SK-N-SH (cell line): ENCODE measurements around the gene ATAD1. TPM values are rescaled to one million over a fixed set of nuclear protein-coding genes. Genes with fewer than 3 reads are reported as not detected.

Experiments
- CTCF ChIA-PET: fragments of 300-600, 350-600 bp; formaldehyde crosslinking; extraction: SDS; loops from one replicate; lab custom pipeline; 2021; lab: Yijun Ruan, JAX
- POLR2A ChIA-PET: fragments of 350-600 bp; sonication (Branson Sonifier 250); formaldehyde crosslinking; extraction: SDS; loops from one replicate; lab custom pipeline; 2020; ENCODE audit warnings: antibody characterized with exemption, inconsistent platforms; lab: Yijun Ruan, JAX
- DNase-seq: peaks from one replicate; pipeline ENCODE4 v3.0.0; 2012
- H2AFZ ChIP-seq: fragments of 200-600 bp; sonication (generic); 2 replicates; pipeline ENCODE4 v1.8.1; 2016; ENCODE audit warnings: antibody characterized with exemption, mild to moderate bottlenecking, low read depth
- H3F3A ChIP-seq: fragments of 200-600 bp; sonication (generic); replicated peaks from 2 replicates; pipeline ENCODE3; 2016; ENCODE audit warnings: antibody characterized with exemption, mild to moderate bottlenecking; ENCODE audit not compliant: insufficient read depth
- H3K27ac ChIP-seq, 2 experiments: fragments of 200-500 bp in 1 of 2; fragments of 200-600 bp in 1 of 2; sonication (Bioruptor generic) in 1 of 2; sonication (generic), shearing (Covaris generic) in 1 of 2; 2 replicates each; pipeline versions ENCODE4 v1.5.1 to v1.6.1; 2014 to 2016; ENCODE audit warnings: low read depth in 2 of 2, inconsistent platforms in 1 of 2, low read length in 1 of 2, mild to moderate bottlenecking in 1 of 2, mixed read lengths in 1 of 2
- H3K27me3 ChIP-seq: fragments of 200-600 bp; sonication (generic), shearing (Covaris generic); 2 replicates; pipeline ENCODE4 v1.6.1; 2016; ENCODE audit warnings: mixed run types; ENCODE audit not compliant: insufficient read depth
- H3K36me3 ChIP-seq, 2 experiments: fragments of 200-500 bp in 1 of 2; fragments of 200-600 bp in 1 of 2; sonication (Bioruptor generic) in 1 of 2; sonication (generic) in 1 of 2; replicated peaks in 1 of 2; 2 replicates each; pipeline versions ENCODE3 to v1.5.1; 2014 to 2016; ENCODE audit warnings: low read length in 1 of 2, mild to moderate bottlenecking in 1 of 2; ENCODE audit not compliant: insufficient read depth in 2 of 2, control insufficient read depth in 1 of 2
- H3K4me1 ChIP-seq, 2 experiments: fragments of 200-500 bp in 1 of 2; fragments of 200-600 bp in 1 of 2; sonication (Bioruptor generic) in 1 of 2; sonication (generic), shearing (Covaris generic) in 1 of 2; 2 replicates each; pipeline versions ENCODE4 v1.5.1 to v1.6.1; 2014 to 2016; ENCODE audit warnings: low read depth in 1 of 2, low read length in 1 of 2, mixed run types in 1 of 2; ENCODE audit not compliant: insufficient read depth in 2 of 2, control insufficient read depth in 1 of 2
- H3K4me2 ChIP-seq: fragments of 200-600 bp; sonication (generic), shearing (Covaris generic); 2 replicates; pipeline ENCODE4 v1.6.1; 2017; ENCODE audit warnings: mixed run types
- H3K4me3 ChIP-seq, 2 experiments: fragments of 200-500 bp in 1 of 2; fragments of 200-600 bp in 1 of 2; sonication (Bioruptor generic) in 1 of 2; sonication (generic), shearing (Covaris generic) in 1 of 2; 2 replicates each; pipeline versions ENCODE4 v1.5.1 to v1.8.1; 2014 to 2016; ENCODE audit warnings: low read depth in 2 of 2, inconsistent platforms in 1 of 2, low read length in 1 of 2, mild to moderate bottlenecking in 1 of 2, mixed read lengths in 1 of 2, moderate library complexity in 1 of 2
- H3K79me2 ChIP-seq: fragments of 200-600 bp; sonication (generic); 2 replicates; pipeline ENCODE4 v1.8.1; 2017; ENCODE audit warnings: mild to moderate bottlenecking; ENCODE audit not compliant: insufficient read depth
- H3K9ac ChIP-seq: fragments of 200-600 bp; sonication (generic); 2 replicates; pipeline ENCODE4 v1.6.1; 2017; ENCODE audit warnings: mixed run types
- H3K9me2 ChIP-seq: fragments of 200-600 bp; sonication (generic); 2 replicates; pipeline ENCODE4 v1.6.1; 2017; ENCODE audit warnings: mixed run types
- H3K9me3 ChIP-seq: fragments of 200-600 bp; sonication (generic); 2 replicates; pipeline ENCODE4 v1.6.1; 2017; ENCODE audit warnings: mixed run types, mild to moderate bottlenecking, moderate library complexity
- H4K20me1 ChIP-seq: fragments of 200-600 bp; sonication (generic); 2 replicates; pipeline ENCODE4 v1.6.1; 2017; ENCODE audit warnings: mild to moderate bottlenecking, mixed run types; ENCODE audit not compliant: insufficient read depth
- EZH2phosphoT487 ChIP-seq: fragments of 200-600 bp; sonication (generic); IDR thresholded peaks from 2 replicates; pipeline ENCODE4 v1.6.1; 2017; ENCODE audit warnings: low read depth, mixed run types, mild to moderate bottlenecking, antibody characterized with exemption, moderate library complexity, borderline replicate concordance
- GABPA ChIP-seq: IDR thresholded peaks from 2 replicates; pipeline ENCODE4 v1.4.0; 2012; ENCODE audit warnings: low read depth, mild to moderate bottlenecking
- GATA2 ChIP-seq: sonication (generic); formaldehyde crosslinking; IDR thresholded peaks from 2 replicates; pipeline ENCODE4 v1.5.0; 2020; ENCODE audit warnings: mild to moderate bottlenecking, missing genetic modification reagents
- JUND ChIP-seq: IDR thresholded peaks from 2 replicates; pipeline ENCODE4 v1.4.0; 2012
- MEF2A ChIP-seq: IDR thresholded peaks from 2 replicates; pipeline ENCODE4 v1.4.0; 2012; ENCODE audit warnings: low read depth, borderline replicate concordance
- NFIC ChIP-seq: IDR thresholded peaks from 2 replicates; pipeline ENCODE4 v1.4.0; 2012; ENCODE audit warnings: borderline replicate concordance
- PBX3 ChIP-seq: IDR thresholded peaks from 2 replicates; pipeline ENCODE4; 2012
- SIN3A ChIP-seq: IDR thresholded peaks from 2 replicates; pipeline ENCODE4 v1.6.1; 2012; ENCODE audit warnings: low read depth, mild to moderate bottlenecking, low read length, moderate library complexity, borderline replicate concordance
- YY1 ChIP-seq: IDR thresholded peaks from 2 replicates; pipeline ENCODE4 v1.4.0; 2012; ENCODE audit warnings: low read depth, mild to moderate bottlenecking
- WGBS: methylation state at CpG from one replicate; pipeline ENCODE4 v1.1.6; 2017; ENCODE audit warnings: low lambda C conversion rate; 5-methylcytosine and 5-hydroxymethylcytosine counted together
- polyA plus RNA-seq, 3 experiments: library from polyadenylated mRNA; depleted of rRNA; stranded (reverse); fragments of >200 nt; gene quantifications; 2 replicates each; pipeline ENCODE4 v1.2.3, GENCODE V29; 2012
- TF ChIP-seq, protein P1 (sequence below): IDR thresholded peaks from 2 replicates; pipeline ENCODE4 v1.4.0; 2012; ENCODE audit warnings: low read depth

The ATAD1 gene
- polyA plus RNA-seq, 1 of the 3 experiments (the other 2 are of a cell fraction): 13.5 TPM

DNA sequence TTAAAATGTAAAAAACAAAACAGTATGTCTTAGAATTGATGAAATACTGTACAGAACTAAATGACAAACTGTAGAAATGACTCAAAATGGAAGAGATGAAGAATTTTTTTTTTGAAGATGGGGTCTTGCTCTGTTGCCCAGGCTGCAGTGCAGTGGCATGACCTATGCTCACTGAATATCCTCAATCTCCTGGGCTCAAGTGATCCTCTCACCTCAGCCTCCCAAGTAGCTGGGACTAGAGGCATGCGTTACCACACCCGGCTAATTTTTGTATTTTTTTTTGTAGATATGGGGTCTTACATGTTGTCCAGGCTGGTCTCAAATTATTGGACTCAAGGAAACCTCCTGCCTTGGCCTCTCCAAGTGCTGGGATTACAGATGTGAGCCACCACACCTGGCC, 36.5 kb downstream of the ATAD1 start:
- Histone ChIP-seq H4K20me1 (no peaks in the 10 kb centered on the region), H3K4me3 (no peak overlapping the region), H3K27ac (no peak overlapping the region), H3K4me2 (no peak overlapping the region), H2AFZ (no peak overlapping the region), H3K79me2 (peaks cover 43% of the 10 kb centered on the region; the same call in 1 of the 2 replicates), H3F3A (peaks cover 11% of the 10 kb centered on the region), H3K9ac (no peak overlapping the region), H3K27me3 (no peaks in the 10 kb centered on the region), H3K9me3 (no peaks in the 10 kb centered on the region), H3K9me2 (no peaks in the 10 kb centered on the region), H3K4me1 (no peaks in the 10 kb centered on the region), H3K36me3 (peaks cover 66 to 73% of the 10 kb centered on the region in 2 experiments)
- POLR2A ChIA-PET: no interaction called here
- CTCF ChIA-PET: interaction anchor here (2.1 kb wide), 1 partner anchor 8 kb away, joined by 10 read pairs; no protein-coding TSS in a partner anchor
- DNase-seq: no peak
- WGBS: 96% methylated on average over 2 of the region's 2 CpGs
- TF ChIP-seq YY1: no peak
- TF ChIP-seq GATA2 (CRISPR knock-in tag): no peak
- no peak for TF ChIP-seq EZH2phosphoT487
- TF ChIP-seq, all 33 proteins: peak for 0

DNA sequence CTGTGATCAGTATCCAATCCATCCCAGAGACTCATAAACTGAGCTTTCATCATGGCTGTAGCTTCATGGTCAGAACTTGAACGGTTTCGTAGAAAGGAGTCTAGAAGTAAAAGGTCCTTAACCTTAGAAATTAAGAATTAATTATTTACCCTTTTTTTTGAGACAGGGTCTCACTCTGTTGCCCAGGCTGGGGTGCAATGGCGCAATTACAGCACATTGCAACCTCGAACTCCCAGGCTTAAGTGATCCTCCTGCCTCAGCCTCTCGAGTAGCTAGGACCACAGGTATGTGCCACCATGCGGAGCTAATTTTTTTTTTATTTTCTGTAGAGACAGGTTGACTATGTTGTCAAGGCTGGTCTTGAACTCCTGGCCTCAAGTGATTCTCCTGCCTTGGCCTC, 41.7 kb downstream of the ATAD1 start:
- H4K20me1 ChIP-seq: no peaks in the 10 kb centered on the region
- H3K27me3 ChIP-seq: no peaks in the 10 kb centered on the region
- H3K9ac ChIP-seq: peak overlapping the region; percentile 10; the same call in 1 of the 2 replicates
- DNase-seq: no peak
- H3K4me1 ChIP-seq: no peaks in the 10 kb centered on the region
- H3K4me2 ChIP-seq: peak overlapping the region; percentile 46
- CTCF ChIA-PET: interaction anchor here (1.0 kb wide), 1 partner anchor 26 kb away, joined by 3 read pairs; no protein-coding TSS in a partner anchor
- TF ChIP-seq GABPA (no peak), SIN3A (no peak), NFIC (no peak), JUND (no peak)
- peak overlapping the region in 1 of 2 experiments; percentile 63; a peak in 2 of 4 replicates for H3K27ac ChIP-seq
- no peak overlapping the region for H3K4me3 ChIP-seq
- no peak overlapping the region for H2AFZ ChIP-seq
- POLR2A ChIA-PET: no interaction called here
- 96% methylated on average over 6 of the region's 6 CpGs for WGBS
- peaks cover 35% of the 10 kb centered on the region for H3F3A ChIP-seq
- H3K9me3 ChIP-seq: no peaks in the 10 kb centered on the region
- H3K36me3 ChIP-seq: peaks cover 51 to 66% of the 10 kb centered on the region in 2 experiments
- peaks cover 26% of the 10 kb centered on the region; the same call in 1 of the 2 replicates for H3K79me2 ChIP-seq
- H3K9me2 ChIP-seq: no peaks in the 10 kb centered on the region

DNA sequence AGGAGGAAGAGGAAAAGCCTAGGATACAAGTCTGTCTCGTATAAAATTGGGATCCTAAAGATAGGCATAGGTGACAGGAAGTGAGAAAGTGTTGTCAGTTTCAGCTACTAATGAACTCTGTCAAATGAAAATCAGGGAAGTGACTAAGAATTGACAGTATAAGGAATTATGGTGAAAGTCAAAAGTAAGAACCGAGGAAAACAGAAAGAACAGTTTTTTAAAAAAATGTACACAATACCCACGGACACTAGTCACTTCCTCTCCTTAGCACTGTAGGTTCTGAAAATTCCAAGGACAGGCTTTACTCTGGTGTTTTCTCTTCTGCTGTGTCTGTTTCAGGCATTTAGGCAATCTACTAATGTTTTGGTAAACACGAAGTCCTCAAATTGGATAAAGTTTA, 42.3 kb downstream of the ATAD1 start:
- no peak for DNase-seq
- POLR2A ChIA-PET: interaction anchor here (0.8 kb wide), 1 partner anchor 116 kb away, joined by 3 read pairs; no protein-coding TSS in a partner anchor
- CTCF ChIA-PET: no interaction called here
- peak overlapping the region; percentile 10; the same call in 1 of the 2 replicates for H3K9ac ChIP-seq
- H2AFZ ChIP-seq: no peak overlapping the region
- H3K4me3 ChIP-seq: peak overlapping the region in 1 of 2 experiments; percentile 8; a peak in 1 of 4 replicates
- peaks cover 25% of the 10 kb centered on the region; the same call in 1 of the 2 replicates for H3K79me2 ChIP-seq
- H3K27ac ChIP-seq: peak overlapping the region; percentile 14 to 63
- no peaks in the 10 kb centered on the region for H3K4me1 ChIP-seq
- no peaks in the 10 kb centered on the region for H3K9me3 ChIP-seq
- H3K9me2 ChIP-seq: no peaks in the 10 kb centered on the region
- H3K27me3 ChIP-seq: no peaks in the 10 kb centered on the region
- H3K4me2 ChIP-seq: peak overlapping the region; percentile 46
- H3F3A ChIP-seq: peaks cover 35% of the 10 kb centered on the region
- peaks cover 51 to 66% of the 10 kb centered on the region in 2 experiments for H3K36me3 ChIP-seq
- WGBS: 38% methylated on average over 4 of the region's 4 CpGs
- no peaks in the 10 kb centered on the region for H4K20me1 ChIP-seq
- TF ChIP-seq MEF2A: no peak
- TF ChIP-seq PBX3: peak; percentile 54
- TF ChIP-seq, protein P1, sequence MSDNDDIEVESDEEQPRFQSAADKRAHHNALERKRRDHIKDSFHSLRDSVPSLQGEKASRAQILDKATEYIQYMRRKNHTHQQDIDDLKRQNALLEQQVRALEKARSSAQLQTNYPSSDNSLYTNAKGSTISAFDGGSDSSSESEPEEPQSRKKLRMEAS: no peak
